Stomach (tissue), 9 donors: ENCODE results near the gene PCSK7. TPM values are rescaled to one million over a fixed set of nuclear protein-coding genes. Genes with fewer than 3 reads are reported as not detected.

Experiments
- DNase-seq, 2 donors: peaks; one replicate each; pipeline versions ENCODE4 v3.0.0 to v3.0.0-alpha.2; 2013 to 2019
- H3K27ac ChIP-seq, 5 donors: fragments of 200-600 bp in 4 of 5; sonication (generic) in 4 of 5; one replicate each; pipeline ENCODE4 v1.5.1; 2013 to 2019; ENCODE audit warnings: mild to moderate bottlenecking in 1 of 5, moderate library complexity in 1 of 5
- H3K27me3 ChIP-seq, 3 donors: fragments of 200-600 bp; sonication (generic); one replicate each; pipeline ENCODE4 v1.5.1; 2017 to 2019; ENCODE audit warnings: mixed run types in 1 of 3
- H3K36me3 ChIP-seq, 4 donors: fragments of 200-600 bp; sonication (generic); 1 replicate in 3 of 4; 2 replicates in 1 of 4; pipeline ENCODE4 v1.5.1; 2016 to 2019
- H3K4me1 ChIP-seq, 4 donors: fragments of 200-600 bp; sonication (generic); one replicate each; pipeline ENCODE4 v1.5.1; 2016 to 2019
- H3K4me3 ChIP-seq, 4 donors: fragments of 200-600 bp; sonication (generic) in 3 of 4; one replicate each; pipeline ENCODE4 v1.5.1; 2016 to 2019; ENCODE audit warnings: mild to moderate bottlenecking in 1 of 4
- H3K9me3 ChIP-seq, 4 donors: fragments of 200-600 bp; sonication (generic); one replicate each; pipeline ENCODE4 v1.5.1; 2016 to 2019
- CTCF ChIP-seq, 7 experiments: fragments of 450-650 bp in 4 of 7; fragments of 200-600 bp in 3 of 7; sonication (generic) in 3 of 7; IDR thresholded peaks; one replicate each; pipeline ENCODE4 v1.5.1; 2016 to 2019; ENCODE audit warnings: antibody characterized with exemption in 7 of 7, control low read depth in 2 of 7, mild to moderate bottlenecking in 1 of 7
- EP300 ChIP-seq: sonication (generic); formaldehyde crosslinking; IDR thresholded peaks from one replicate; pipeline ENCODE4 v1.6.1; 2017; ENCODE audit warnings: antibody characterized with exemption
- POLR2A ChIP-seq, 4 donors: fragments of 450-650 bp; IDR thresholded peaks; one replicate each; pipeline ENCODE4 v1.6.1; 2016; ENCODE audit warnings: antibody characterized with exemption in 4 of 4, control low read depth in 2 of 4, mild to moderate bottlenecking in 1 of 4, moderate library complexity in 1 of 4
- POLR2AphosphoS5 ChIP-seq, 3 donors: sonication (generic); formaldehyde crosslinking; IDR thresholded peaks; one replicate each; pipeline ENCODE4 v1.6.1; 2016; ENCODE audit warnings: antibody characterized with exemption in 3 of 3
- WGBS, 5 donors: extraction: QIAGEN DNeasy Blood & Tissue Kit in 3 of 5; methylation state at CpG; one replicate each; pipeline versions ENCODE4 v1.1.5 to v1.1.7; 2013 to 2018; 5-methylcytosine and 5-hydroxymethylcytosine counted together
- intact Hi-C: fragments of 100-400 bp; cut with DNase I; formaldehyde crosslinking; loops from one replicate; pipeline ENCODE4 v1.15.1; 2023; ENCODE audit warnings: low total_unique reads
- polyA plus RNA-seq, 3 donors: library from polyadenylated mRNA; stranded (reverse); fragments of 200-250 nt; gene quantifications; one replicate each; pipeline ENCODE4 v1.2.3, GENCODE V29; 2013
- total RNA-seq, 5 donors: library from RNA; depleted of rRNA; stranded (reverse); fragments of >200 nt; gene quantifications; one replicate each; pipeline versions ENCODE4 v1.1.0 to v1.2.3, GENCODE V29; 2014 to 2016
- donor health status: healthy with polysubstance abuse.
- donor health status: Bipolar disorder and iron deficiency.
- donor health status: healthy.

Gene PCSK7
- total and polyA plus RNA-seq, 8 donors: 14.1 to 232 (median 79.3) TPM

- Histone ChIP-seq H3K4me1 (peaks cover 39 to 79% (median 68%) of the 10 kb centered on the region in 4 donors), H3K27ac (peak overlapping the region; percentile 12 to 99 (median 67)), H3K27me3 (no peaks in the 10 kb centered on the region), H3K4me3 (no peak overlapping the region), H3K9me3 (no peaks in the 10 kb centered on the region), H3K36me3 (peaks cover 0 to 8% (median 3%) of the 10 kb centered on the region in 4 donors)
- no peak for TF ChIP-seq EP300
- peak in 1 of 3 donors; percentile 46 for TF ChIP-seq POLR2AphosphoS5 (IDR thresholded peaks at IDR 0.05)
- intact Hi-C loops: no loop called here
- peak; percentile 44 to 71 for DNase-seq
- WGBS, 5 donors: 25 to 49% (median 40%) methylated on average over 1 of the region's 1 CpG
These were observed 55.7 kb downstream of the PCSK7 start for GRCh38 chr11:117176186-117176585.

GRCh38 chr11:117175781-117176180, 56.1 kb downstream of the PCSK7 start:
- intact Hi-C loops: no loop called here
- Histone ChIP-seq H3K36me3 (peaks cover 0 to 12% (median 7%) of the 10 kb centered on the region in 4 donors), H3K9me3 (no peaks in the 10 kb centered on the region), H3K27ac (peak overlapping the region; percentile 8 to 99 (median 47)), H3K27me3 (no peaks in the 10 kb centered on the region), H3K4me3 (no peak overlapping the region), H3K4me1 (peaks cover 35 to 79% (median 65%) of the 10 kb centered on the region in 4 donors)
- TF ChIP-seq EP300: no peak
- no peak for TF ChIP-seq CTCF (IDR thresholded peaks at IDR 0.05)
- no peak for TF ChIP-seq POLR2AphosphoS5 (IDR thresholded peaks at IDR 0.05)
- TF ChIP-seq POLR2A (IDR thresholded peaks at IDR 0.05): no peak
- no peak for DNase-seq
- WGBS, 5 donors: 37 to 69% (median 53%) methylated on average over 5 of the region's 5 CpGs

GRCh38 chr11:117175104-117175503, 56.8 kb downstream of the PCSK7 start:
- 37 to 56% (median 46%) methylated on average over 7 of the region's 7 CpGs for WGBS, 5 donors
- H3K27me3 ChIP-seq: no peaks in the 10 kb centered on the region
- peak overlapping the region in 4 of 5 donors; percentile 5 to 99 (median 38) for H3K27ac ChIP-seq
- no peak overlapping the region for H3K4me3 ChIP-seq
- H3K9me3 ChIP-seq: no peaks in the 10 kb centered on the region
- intact Hi-C loops: no loop called here
- TF ChIP-seq POLR2AphosphoS5 (IDR thresholded peaks at IDR 0.05) (no peak), EP300 (no peak), CTCF (IDR thresholded peaks at IDR 0.05) (no peak), POLR2A (IDR thresholded peaks at IDR 0.05) (no peak)
- peaks cover 28 to 78% (median 59%) of the 10 kb centered on the region in 4 donors for H3K4me1 ChIP-seq
- peak; percentile 12 to 23 for DNase-seq
- peaks cover 1 to 18% (median 13%) of the 10 kb centered on the region in 4 donors for H3K36me3 ChIP-seq

- peak overlapping the region in 4 of 5 donors; percentile 43 to 99 (median 48) for H3K27ac ChIP-seq
- intact Hi-C loops: no loop called here
- no peak overlapping the region for H3K4me3 ChIP-seq
- no peaks in the 10 kb centered on the region for H3K27me3 ChIP-seq
- H3K36me3 ChIP-seq: peaks cover 5 to 40% (median 36%) of the 10 kb centered on the region in 4 donors
- no peaks in the 10 kb centered on the region for H3K9me3 ChIP-seq
- DNase-seq: peak; percentile 24 to 28
- peaks cover 17 to 67% (median 44%) of the 10 kb centered on the region in 4 donors for H3K4me1 ChIP-seq
- 59 to 71% (median 62%) methylated on average over 14 of the region's 14 CpGs for WGBS, 5 donors
- TF ChIP-seq POLR2AphosphoS5 (IDR thresholded peaks at IDR 0.05): no peak
- TF ChIP-seq EP300: no peak
- TF ChIP-seq POLR2A (IDR thresholded peaks at IDR 0.05): no peak
- no peak for TF ChIP-seq CTCF (IDR thresholded peaks at IDR 0.05)
These were observed 59.0 kb downstream of the PCSK7 start for GRCh38 chr11:117172724-117173421.
